T-helper 1 cell (primary cell): ENCODE measurements around the gene KYNU.
"Not testable (repeated sequence)": the region's sequence is repeated elsewhere in the genome, so short reads cannot be mapped to it uniquely, and the experiment has no call there.

Experiments
- DNase-seq, 5 donors: peaks; one replicate each; pipeline ENCODE4 v3.0.0-alpha.2; 2012 to 2020
- total RNA-seq, 4 donors: gene quantifications; one replicate each; lab custom pipeline; 2026; lab: John Stamatoyannopoulos, UW

KYNU gene
- 0 to 0.46 (median 0.13) reads per million in 4 donors for total RNA-seq

- no peak for DNase-seq
Observed at GRCh38 chr2:142877216-142877838, at the start of gene KYNU. KYNU (plus strand) TSS chr2:142877664; CDS start chr2:142885368, 7,704 bp downstream.

GRCh38 chr2:142834021-142834420 is 43.4 kb upstream of the KYNU start:
- DNase-seq: no peak

- DNase-seq: no peak
Observed at GRCh38 chr2:142840436-142840835, 37.0 kb upstream of the KYNU start.

- DNase-seq: no peak
Observed at GRCh38 chr2:142841788-142842187, 35.7 kb upstream of the KYNU start.

- DNase-seq: no peak
Observed at GRCh38 chr2:142842369-142842768, 35.1 kb upstream of the KYNU start.

- DNase-seq: no peak
Observed at GRCh38 chr2:142843731-142844130, 33.7 kb upstream of the KYNU start.

GRCh38 chr2:142848023-142848606 is 29.3 kb upstream of the KYNU start:
- DNase-seq: no peak

GRCh38 chr2:142849820-142850219 is 27.6 kb upstream of the KYNU start:
- no peak for DNase-seq

GRCh38 chr2:142853912-142854311 is 23.6 kb upstream of the KYNU start:
- DNase-seq: no peak

- no peak for DNase-seq
Observed at GRCh38 chr2:142857256-142858164, 20.0 kb upstream of the KYNU start.

GRCh38 chr2:142858961-142859360 is 18.5 kb upstream of the KYNU start:
- DNase-seq: no peak

GRCh38 chr2:142862299-142862698 is 15.2 kb upstream of the KYNU start:
- DNase-seq: no peak

GRCh38 chr2:142862847-142863246 is 14.6 kb upstream of the KYNU start:
- no peak for DNase-seq

- DNase-seq: no peak
Observed at GRCh38 chr2:142863485-142863961, 13.9 kb upstream of the KYNU start.

GRCh38 chr2:142864605-142865004 is 12.9 kb upstream of the KYNU start:
- DNase-seq: not testable (repeated sequence)

- no peak for DNase-seq
Observed at GRCh38 chr2:142865924-142866323, 11.5 kb upstream of the KYNU start.

- no peak for DNase-seq
Observed at GRCh38 chr2:142866426-142866825, 11.0 kb upstream of the KYNU start.

GRCh38 chr2:142867136-142867535 is 10.3 kb upstream of the KYNU start:
- DNase-seq: no peak

GRCh38 chr2:142868229-142868762 is 9.2 kb upstream of the KYNU start:
- no peak for DNase-seq

GRCh38 chr2:142869065-142869460 is 8.4 kb upstream of the KYNU start:
- DNase-seq: not testable (repeated sequence)

- DNase-seq: no peak
Observed at GRCh38 chr2:142869461-142870106, 7.9 kb upstream of the KYNU start.

GRCh38 chr2:142870526-142870925 is 6.9 kb upstream of the KYNU start:
- DNase-seq: no peak

- DNase-seq: no peak
Observed at GRCh38 chr2:142871396-142871795, 6.1 kb upstream of the KYNU start.
